ENCODE data around the gene GNMT. TPM values are rescaled to one million over a fixed set of nuclear protein-coding genes. Genes with fewer than 3 reads are reported as not detected.
"Not testable (repeated sequence)": the region's sequence is repeated elsewhere in the genome, so short reads cannot be mapped to it uniquely, and the experiment has no call there.

The GNMT gene
- polyA plus RNA-seq, 1 of the 3 experiments (the other 2 are of a cell fraction) = 2.0 TPM

DNA sequence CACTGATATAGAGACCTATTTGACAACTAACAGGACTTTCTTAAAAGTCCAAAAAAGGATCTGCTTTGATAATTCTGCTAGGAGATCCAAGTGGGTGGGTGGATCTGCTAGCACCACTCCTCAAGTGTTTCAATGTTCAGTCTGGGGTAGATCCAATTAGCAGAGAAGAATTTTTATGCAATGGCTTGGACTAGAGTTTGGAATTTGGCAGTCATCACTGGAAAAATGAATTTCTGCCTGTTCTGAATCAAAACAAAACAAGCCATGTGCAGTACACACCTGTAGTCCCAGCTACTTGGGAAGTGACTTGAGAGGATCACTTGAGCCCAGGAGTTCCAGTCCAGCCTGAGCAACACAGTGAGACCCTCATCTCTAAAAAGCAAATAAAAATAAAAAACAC lies 12.6 kb upstream of the GNMT start:
- H3K79me2 ChIP-seq (ENCODE audit: insufficient read depth) = no peaks in the 10 kb centered on the region
- no peak for TF ChIP-seq NRF1 (IDR thresholded peaks at IDR 0.05; ENCODE audit: low read depth, low read length)
- TF ChIP-seq, protein P1, sequence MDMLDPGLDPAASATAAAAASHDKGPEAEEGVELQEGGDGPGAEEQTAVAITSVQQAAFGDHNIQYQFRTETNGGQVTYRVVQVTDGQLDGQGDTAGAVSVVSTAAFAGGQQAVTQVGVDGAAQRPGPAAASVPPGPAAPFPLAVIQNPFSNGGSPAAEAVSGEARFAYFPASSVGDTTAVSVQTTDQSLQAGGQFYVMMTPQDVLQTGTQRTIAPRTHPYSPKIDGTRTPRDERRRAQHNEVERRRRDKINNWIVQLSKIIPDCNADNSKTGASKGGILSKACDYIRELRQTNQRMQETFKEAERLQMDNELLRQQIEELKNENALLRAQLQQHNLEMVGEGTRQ (IDR thresholded peaks at IDR 0.05; ENCODE audit: borderline replicate concordance, low read depth, low read length) = no peak
- no peak for TF ChIP-seq RCOR1 (IDR thresholded peaks at IDR 0.05; ENCODE audit: low read length)
- TF ChIP-seq TAF1 (IDR thresholded peaks at IDR 0.05; ENCODE audit: borderline replicate concordance, low read depth, low read length) = no peak
- TF ChIP-seq MXI1 (IDR thresholded peaks at IDR 0.05; ENCODE audit: low read depth, low read length) = no peak
- peaks cover 5 to 7% of the 10 kb centered on the region in 2 experiments for H3K36me3 ChIP-seq (replicated peaks in 1 of 2; ENCODE audit: control insufficient read depth in 1 of 2, insufficient read depth in 2 of 2, low read length in 1 of 2)
- no peaks in the 10 kb centered on the region for H3K9me2 ChIP-seq
- H2AFZ ChIP-seq (ENCODE audit: low read depth) = no peak overlapping the region
- no peaks in the 10 kb centered on the region for H3K4me1 ChIP-seq (ENCODE audit: control insufficient read depth in 1 of 2, insufficient read depth in 2 of 2, low read depth in 1 of 2, low read length in 1 of 2)
- CTCF ChIA-PET = no interaction called here
- H3K4me3 ChIP-seq (ENCODE audit: low read depth in 2 of 2, low read length in 1 of 2) = no peak overlapping the region
- POLR2A ChIA-PET = no interaction called here
- H3K27ac ChIP-seq (ENCODE audit: low read depth in 2 of 2, low read length in 1 of 2) = no peak overlapping the region
- no peak overlapping the region for H3K4me2 ChIP-seq
- DNase-seq = no peak
- H3F3A ChIP-seq (replicated peaks; ENCODE audit: insufficient read depth) = no peaks in the 10 kb centered on the region
- no peak overlapping the region for H3K9ac ChIP-seq
- no peaks in the 10 kb centered on the region for H3K27me3 ChIP-seq (ENCODE audit: insufficient read depth)
- H4K20me1 ChIP-seq (ENCODE audit: insufficient read depth) = no peaks in the 10 kb centered on the region
- no peaks in the 10 kb centered on the region for H3K9me3 ChIP-seq

DNA sequence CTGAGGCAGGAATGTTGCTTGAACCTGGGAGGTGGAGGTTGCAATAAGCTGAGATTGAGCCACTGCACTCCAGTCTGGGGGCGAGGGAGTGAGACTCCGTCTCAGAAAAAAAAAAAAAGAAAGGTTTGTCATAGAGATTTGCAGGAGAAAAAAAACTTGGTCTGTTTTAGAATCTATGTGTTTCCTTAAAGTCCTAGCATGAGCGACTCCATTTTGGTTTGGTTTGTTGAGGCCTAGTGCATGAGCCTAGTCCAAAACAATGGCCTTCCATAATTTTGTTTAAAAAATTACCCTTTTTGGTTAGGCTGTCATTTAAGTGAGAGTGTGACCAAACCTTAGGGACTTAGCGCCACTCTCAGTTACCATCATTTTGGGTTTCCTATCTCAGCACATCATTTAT lies 8.2 kb upstream of the GNMT start:
- WGBS (ENCODE audit: low lambda C conversion rate) = 94% methylated on average over 4 of the region's 4 CpGs
- CTCF ChIA-PET = interaction anchor here (1.0 kb wide), 1 partner anchor 12 kb away, joined by 5 read pairs; no protein-coding TSS in a partner anchor

DNA sequence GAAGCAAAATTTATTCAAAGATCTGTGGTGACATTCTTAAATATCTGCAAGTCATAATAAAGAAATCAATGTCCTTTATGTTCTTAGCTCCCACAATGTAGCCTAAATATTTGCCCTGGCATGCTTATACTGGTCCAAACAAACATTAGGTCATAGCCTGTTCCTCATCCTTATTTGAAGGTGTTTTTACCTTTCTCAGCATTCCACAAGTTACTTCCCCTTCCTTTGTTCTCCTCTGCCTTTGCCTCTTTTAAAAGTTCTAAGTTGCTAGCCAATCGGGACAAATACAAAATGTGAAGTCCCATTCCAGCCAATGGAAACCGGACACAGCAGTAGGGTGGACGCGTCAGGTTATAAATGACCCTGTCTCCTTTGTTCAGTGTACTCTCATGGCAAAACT lies 6.1 kb upstream of the GNMT start:
- H3K36me3 ChIP-seq (replicated peaks in 1 of 2; ENCODE audit: control insufficient read depth in 1 of 2, insufficient read depth in 2 of 2, low read length in 1 of 2); DNase-seq; H3K9me2 ChIP-seq; H3K9ac ChIP-seq; H3K4me3 ChIP-seq (ENCODE audit: low read depth in 2 of 2, low read length in 1 of 2); H3K4me2 ChIP-seq; H3K27ac ChIP-seq (ENCODE audit: low read depth in 2 of 2, low read length in 1 of 2); H3K4me1 ChIP-seq (ENCODE audit: control insufficient read depth in 1 of 2, insufficient read depth in 2 of 2, low read depth in 1 of 2, low read length in 1 of 2); H4K20me1 ChIP-seq (ENCODE audit: insufficient read depth); POLR2A ChIA-PET; H3K9me3 ChIP-seq; H3K79me2 ChIP-seq (ENCODE audit: insufficient read depth); H3F3A ChIP-seq (replicated peaks; ENCODE audit: insufficient read depth); H3K27me3 ChIP-seq (ENCODE audit: insufficient read depth); H2AFZ ChIP-seq (ENCODE audit: low read depth): not testable (repeated sequence)
- CTCF ChIA-PET = interaction anchor here (1.1 kb wide), 1 partner anchor 9 kb away, joined by 4 read pairs; no protein-coding TSS in a partner anchor
- 97% methylated on average over 4 of the region's 4 CpGs for WGBS (ENCODE audit: low lambda C conversion rate)

More for the DNA sequence above, 8.2 kb upstream of the GNMT start:
- Histone ChIP-seq H3K4me3 (ENCODE audit: low read depth in 2 of 2, low read length in 1 of 2) (no peak overlapping the region), H3K9me2 (no peaks in the 10 kb centered on the region), H4K20me1 (ENCODE audit: insufficient read depth) (no peaks in the 10 kb centered on the region), H3K27ac (ENCODE audit: low read depth in 2 of 2, low read length in 1 of 2) (no peak overlapping the region), H3K9me3 (no peaks in the 10 kb centered on the region), H3K27me3 (ENCODE audit: insufficient read depth) (no peaks in the 10 kb centered on the region), H3K9ac (no peak overlapping the region), H3K4me1 (ENCODE audit: control insufficient read depth in 1 of 2, insufficient read depth in 2 of 2, low read depth in 1 of 2, low read length in 1 of 2) (no peaks in the 10 kb centered on the region), H3K36me3 (replicated peaks in 1 of 2; ENCODE audit: control insufficient read depth in 1 of 2, insufficient read depth in 2 of 2, low read length in 1 of 2) (no peaks in the 10 kb centered on the region), H3K4me2 (no peak overlapping the region), H2AFZ (ENCODE audit: low read depth) (no peak overlapping the region), H3K79me2 (ENCODE audit: insufficient read depth) (no peaks in the 10 kb centered on the region), H3F3A (replicated peaks; ENCODE audit: insufficient read depth) (no peaks in the 10 kb centered on the region)
- no peak for TF ChIP-seq YY1 (IDR thresholded peaks at IDR 0.05; ENCODE audit: low read depth)
- TF ChIP-seq MEF2A (IDR thresholded peaks at IDR 0.05; ENCODE audit: borderline replicate concordance, low read depth) = no peak
- TF ChIP-seq, protein P2, sequence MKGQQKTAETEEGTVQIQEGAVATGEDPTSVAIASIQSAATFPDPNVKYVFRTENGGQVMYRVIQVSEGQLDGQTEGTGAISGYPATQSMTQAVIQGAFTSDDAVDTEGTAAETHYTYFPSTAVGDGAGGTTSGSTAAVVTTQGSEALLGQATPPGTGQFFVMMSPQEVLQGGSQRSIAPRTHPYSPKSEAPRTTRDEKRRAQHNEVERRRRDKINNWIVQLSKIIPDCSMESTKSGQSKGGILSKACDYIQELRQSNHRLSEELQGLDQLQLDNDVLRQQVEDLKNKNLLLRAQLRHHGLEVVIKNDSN (IDR thresholded peaks at IDR 0.05; ENCODE audit: borderline replicate concordance, low read depth) = no peak
- no peak for TF ChIP-seq GATA2 (CRISPR knock-in tag; IDR thresholded peaks at IDR 0.05)
- TF ChIP-seq SMC3 (IDR thresholded peaks at IDR 0.05; ENCODE audit: low read depth, low read length) = no peak
- TF ChIP-seq FOXJ3 (CRISPR knock-in tag; IDR thresholded peaks at IDR 0.05) = no peak
- no peak for TF ChIP-seq MXI1 (IDR thresholded peaks at IDR 0.05; ENCODE audit: low read depth, low read length)
- no peak for TF ChIP-seq FOSL2 (IDR thresholded peaks at IDR 0.05; ENCODE audit: borderline replicate concordance, low read depth)
- POLR2A ChIA-PET = no interaction called here
- DNase-seq = no peak

Data from SK-N-SH (cell line).